ENCODE results near the gene SH2D4B.

DNA sequence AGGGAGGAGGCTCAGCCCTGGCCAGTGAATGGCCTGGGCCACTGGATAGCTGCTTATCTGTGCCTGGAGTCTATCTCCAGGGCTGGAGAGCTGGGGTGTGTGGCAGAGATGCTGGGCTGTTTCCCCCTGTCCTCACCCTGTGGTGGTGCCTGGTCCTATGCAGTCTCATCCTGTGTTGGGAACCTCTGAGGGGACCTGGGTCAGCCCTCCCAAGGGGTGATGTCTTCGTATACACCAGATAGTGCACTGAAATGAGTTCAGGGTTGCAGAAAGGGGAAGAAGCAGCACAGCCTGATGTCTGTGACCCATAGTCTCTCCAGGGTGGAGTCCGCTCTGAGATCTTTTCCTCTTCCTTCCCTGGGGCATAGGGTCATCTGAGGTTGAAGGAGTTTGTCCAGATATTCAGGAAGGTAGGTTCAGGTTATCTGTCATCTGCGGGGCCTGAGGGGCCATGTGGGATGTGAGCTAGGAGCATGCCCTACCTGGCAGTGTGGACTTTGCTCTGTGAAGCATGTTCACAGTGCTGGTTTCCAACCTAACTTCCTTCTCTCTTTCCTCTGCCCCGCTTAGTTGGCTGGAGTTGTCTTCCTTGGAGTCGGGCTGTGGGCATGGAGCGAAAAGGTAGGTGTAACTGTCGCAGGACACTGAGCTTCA is 33.4 kb upstream of the SH2D4B start:
- no peak for TF ChIP-seq POLR2A (IDR thresholded peaks at IDR 0.05)
- TF ChIP-seq, protein P1, sequence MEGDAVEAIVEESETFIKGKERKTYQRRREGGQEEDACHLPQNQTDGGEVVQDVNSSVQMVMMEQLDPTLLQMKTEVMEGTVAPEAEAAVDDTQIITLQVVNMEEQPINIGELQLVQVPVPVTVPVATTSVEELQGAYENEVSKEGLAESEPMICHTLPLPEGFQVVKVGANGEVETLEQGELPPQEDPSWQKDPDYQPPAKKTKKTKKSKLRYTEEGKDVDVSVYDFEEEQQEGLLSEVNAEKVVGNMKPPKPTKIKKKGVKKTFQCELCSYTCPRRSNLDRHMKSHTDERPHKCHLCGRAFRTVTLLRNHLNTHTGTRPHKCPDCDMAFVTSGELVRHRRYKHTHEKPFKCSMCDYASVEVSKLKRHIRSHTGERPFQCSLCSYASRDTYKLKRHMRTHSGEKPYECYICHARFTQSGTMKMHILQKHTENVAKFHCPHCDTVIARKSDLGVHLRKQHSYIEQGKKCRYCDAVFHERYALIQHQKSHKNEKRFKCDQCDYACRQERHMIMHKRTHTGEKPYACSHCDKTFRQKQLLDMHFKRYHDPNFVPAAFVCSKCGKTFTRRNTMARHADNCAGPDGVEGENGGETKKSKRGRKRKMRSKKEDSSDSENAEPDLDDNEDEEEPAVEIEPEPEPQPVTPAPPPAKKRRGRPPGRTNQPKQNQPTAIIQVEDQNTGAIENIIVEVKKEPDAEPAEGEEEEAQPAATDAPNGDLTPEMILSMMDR (IDR thresholded peaks at IDR 0.05) = no peak
- TF ChIP-seq POLR2AphosphoS5 (IDR thresholded peaks at IDR 0.05; ENCODE audit: insufficient read depth in 1 of 2, low read depth in 1 of 2) = no peak
